AG04450 (cell line): ENCODE measurements around the gene SPATA31D1. TPM values are rescaled to one million over a fixed set of nuclear protein-coding genes. Genes with fewer than 3 reads are reported as not detected.
"Not testable (repeated sequence)": the region's sequence is repeated elsewhere in the genome, so short reads cannot be mapped to it uniquely, and the experiment has no call there.

Source experiments
- CTCF ChIA-PET: fragments of 300-600, 350-600 bp; formaldehyde crosslinking; extraction: SDS; loops from one replicate; lab custom pipeline; 2022; ENCODE audit warnings: antibody characterized with exemption, inconsistent platforms; lab: Charles Lee
- POLR2A ChIA-PET: fragments of 350-600 bp; formaldehyde crosslinking; extraction: SDS; loops from one replicate; lab custom pipeline; 2021; ENCODE audit warnings: antibody characterized with exemption, inconsistent platforms; lab: Yijun Ruan, JAX
- DNase-seq: peaks from one replicate; pipeline ENCODE4 v3.0.0-alpha.2; 2011; ENCODE audit warnings: low read depth, low spot score
- H3K27ac ChIP-seq: one replicate; pipeline ENCODE4 v1.5.1; 2012; ENCODE audit warnings: low read depth, low read length, control low read depth
- H3K27me3 ChIP-seq: one replicate; pipeline ENCODE4 v1.6.0; 2012; ENCODE audit warnings: low read length; ENCODE audit not compliant: control insufficient read depth, insufficient read depth
- H3K4me3 ChIP-seq: 2 replicates; pipeline ENCODE4 v1.5.1; 2011; ENCODE audit warnings: mild to moderate bottlenecking, low read depth, low read length, control low read depth
- H3K9me3 ChIP-seq: 2 replicates; pipeline ENCODE4 v1.5.1; 2012; ENCODE audit warnings: low read length; ENCODE audit not compliant: control insufficient read depth, insufficient read depth
- polyA minus RNA-seq: library from RNA; depleted of rRNA, polyadenylated mRNA; stranded (reverse); fragments of >200 nt; gene quantifications from 2 replicates; pipeline ENCODE4 v1.2.3, GENCODE V29; 2011; rRNA and poly(A)+ RNA removed
- polyA plus RNA-seq: library from polyadenylated mRNA; depleted of rRNA; stranded (reverse); fragments of >200 nt; gene quantifications from 2 replicates; pipeline ENCODE4 v1.2.3, GENCODE V29; 2011; rRNA removed
- TF ChIP-seq, protein P1 (sequence below): IDR thresholded peaks from 2 replicates; pipeline ENCODE4 v1.5.1; 2011; ENCODE audit warnings: low read depth, low read length, control low read depth, inconsistent platforms

SPATA31D1 gene
- polyA plus RNA-seq: not detected in 2 replicates
- not detected in 2 replicates for polyA minus RNA-seq

DNA sequence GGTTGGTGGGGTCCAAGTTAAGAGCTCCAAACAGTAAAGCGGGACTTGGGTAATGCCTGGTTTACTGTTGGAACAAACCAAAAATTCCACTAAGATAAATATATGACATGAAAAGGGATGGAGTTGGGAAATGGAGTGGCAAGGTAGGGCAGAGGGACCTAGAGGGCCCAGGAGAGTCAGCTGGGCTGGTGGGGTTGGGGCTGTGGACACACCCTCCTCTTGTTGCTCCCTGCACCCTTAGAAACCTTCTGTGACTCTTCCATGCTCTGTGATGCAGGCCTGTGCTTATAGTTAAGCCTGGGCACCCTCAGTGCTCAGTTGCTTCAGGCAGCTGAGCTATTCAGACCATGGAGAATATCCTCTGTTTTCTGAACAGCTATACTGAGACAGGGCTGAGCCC lies at the start of gene SPATA31D1:
Gene SPATA31D1 (plus strand): TSS at position 301 of the 400 bp plus-strand sequence. CDS start 47 bp downstream, at position 348.
- DNase-seq, H3K9me3 ChIP-seq, H3K4me3 ChIP-seq, CTCF ChIA-PET, POLR2A ChIA-PET, H3K27ac ChIP-seq, H3K27me3 ChIP-seq: not testable (repeated sequence)

DNA sequence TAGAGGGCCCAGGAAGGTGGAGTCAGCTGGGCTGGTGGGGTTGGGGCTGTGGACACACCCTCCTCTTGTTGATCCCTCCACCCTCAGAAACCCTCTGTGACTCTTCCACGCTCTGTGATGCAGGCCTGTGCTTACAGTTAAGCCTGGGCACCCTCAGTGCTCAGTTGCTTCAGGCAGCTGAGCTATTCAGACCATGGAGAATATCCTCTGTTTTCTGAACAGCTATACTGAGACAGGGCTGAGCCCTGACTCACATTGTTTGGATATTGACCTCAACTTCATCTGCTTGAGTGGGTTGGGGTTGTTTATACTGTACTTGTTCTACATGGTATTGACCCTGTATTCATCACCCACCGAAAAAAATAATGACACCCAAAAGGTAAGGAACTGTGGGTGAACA lies 45.2 kb upstream of the SPATA31D1 start, which contains the start of gene SPATA31D3:
Gene SPATA31D3 (plus strand): TSS at position 108 of the 400 bp plus-strand sequence. CDS start 86 bp downstream, at position 194.
- H3K27me3 ChIP-seq, H3K27ac ChIP-seq, H3K4me3 ChIP-seq, DNase-seq, POLR2A ChIA-PET, H3K9me3 ChIP-seq, CTCF ChIA-PET: not testable (repeated sequence)

DNA sequence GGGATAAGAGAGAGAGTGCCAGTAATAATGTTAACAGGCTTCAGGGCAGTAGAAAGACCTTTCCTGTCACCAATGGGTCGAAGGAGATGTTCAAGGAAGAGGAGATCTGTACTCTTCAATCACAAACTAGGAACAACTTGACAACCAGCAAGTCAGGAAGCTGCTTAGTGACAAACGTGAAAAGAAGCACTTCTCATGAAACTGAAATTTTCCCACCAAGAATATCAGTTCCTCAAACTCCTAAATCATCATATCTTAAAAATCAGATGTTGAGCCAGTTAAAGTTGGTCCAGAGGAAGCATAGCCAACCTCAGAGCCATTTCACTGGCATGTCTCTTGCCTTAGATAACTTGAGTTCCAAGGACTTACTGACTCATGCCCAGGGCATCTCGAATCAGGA lies 39.9 kb upstream of the SPATA31D1 start:
- POLR2A ChIA-PET, H3K27ac ChIP-seq, H3K27me3 ChIP-seq, CTCF ChIA-PET, H3K4me3 ChIP-seq, H3K9me3 ChIP-seq, DNase-seq: not testable (repeated sequence)

DNA sequence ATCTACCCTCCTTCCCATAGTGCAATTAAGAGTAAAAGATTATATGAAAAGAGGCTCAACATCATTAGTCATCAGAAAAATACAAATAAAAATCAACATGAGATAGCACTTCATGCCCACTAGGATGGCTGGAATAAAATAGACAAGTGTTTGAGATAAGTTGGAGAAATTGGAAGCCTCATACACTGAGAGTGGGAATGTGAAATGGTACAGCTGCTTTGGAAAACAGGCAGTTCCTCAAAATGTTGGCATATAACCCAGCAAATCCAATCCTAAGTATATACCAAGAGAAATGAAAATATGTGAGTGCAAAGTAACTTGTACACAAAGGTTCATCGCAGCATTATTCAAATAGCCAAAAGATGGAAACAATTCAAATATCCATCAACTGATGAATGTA lies 35.5 kb upstream of the SPATA31D1 start:
- Histone ChIP-seq H3K9me3 (peaks cover 5% of the 10 kb centered on the region; the same call in 1 of the 2 replicates), H3K27me3 (peaks cover 3% of the 10 kb centered on the region), H3K4me3 (no peak overlapping the region), H3K27ac (no peak overlapping the region)
- TF ChIP-seq, protein P1, sequence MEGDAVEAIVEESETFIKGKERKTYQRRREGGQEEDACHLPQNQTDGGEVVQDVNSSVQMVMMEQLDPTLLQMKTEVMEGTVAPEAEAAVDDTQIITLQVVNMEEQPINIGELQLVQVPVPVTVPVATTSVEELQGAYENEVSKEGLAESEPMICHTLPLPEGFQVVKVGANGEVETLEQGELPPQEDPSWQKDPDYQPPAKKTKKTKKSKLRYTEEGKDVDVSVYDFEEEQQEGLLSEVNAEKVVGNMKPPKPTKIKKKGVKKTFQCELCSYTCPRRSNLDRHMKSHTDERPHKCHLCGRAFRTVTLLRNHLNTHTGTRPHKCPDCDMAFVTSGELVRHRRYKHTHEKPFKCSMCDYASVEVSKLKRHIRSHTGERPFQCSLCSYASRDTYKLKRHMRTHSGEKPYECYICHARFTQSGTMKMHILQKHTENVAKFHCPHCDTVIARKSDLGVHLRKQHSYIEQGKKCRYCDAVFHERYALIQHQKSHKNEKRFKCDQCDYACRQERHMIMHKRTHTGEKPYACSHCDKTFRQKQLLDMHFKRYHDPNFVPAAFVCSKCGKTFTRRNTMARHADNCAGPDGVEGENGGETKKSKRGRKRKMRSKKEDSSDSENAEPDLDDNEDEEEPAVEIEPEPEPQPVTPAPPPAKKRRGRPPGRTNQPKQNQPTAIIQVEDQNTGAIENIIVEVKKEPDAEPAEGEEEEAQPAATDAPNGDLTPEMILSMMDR: no peak
- ChIA-PET CTCF (no interaction called here), POLR2A (no interaction called here)
- DNase-seq: no peak

DNA sequence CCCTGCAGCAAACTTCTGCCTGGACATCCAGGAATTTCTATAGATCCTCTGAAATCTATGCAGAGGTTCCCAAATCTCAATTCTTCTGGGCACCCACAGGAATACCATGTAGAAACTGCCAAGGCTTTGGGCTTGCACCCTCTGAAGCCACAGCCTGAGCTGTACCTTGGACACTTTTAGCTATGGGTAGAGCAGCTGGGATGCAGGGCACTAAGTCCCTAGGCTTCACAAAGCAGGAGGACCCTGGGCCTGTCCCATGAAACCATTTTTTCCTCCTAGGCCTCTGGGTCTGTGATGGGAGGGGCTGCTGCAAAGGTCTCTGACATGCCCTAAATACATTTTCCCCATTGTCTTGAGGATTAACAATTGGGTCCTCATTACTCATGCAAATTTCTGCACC lies 32.9 kb upstream of the SPATA31D1 start:
- Histone ChIP-seq H3K27me3 (no peaks in the 10 kb centered on the region), H3K9me3 (peaks cover 5% of the 10 kb centered on the region; the same call in 1 of the 2 replicates), H3K27ac (no peak overlapping the region), H3K4me3 (no peak overlapping the region)
- CTCF ChIA-PET: no interaction called here
- TF ChIP-seq, protein P1: no peak
- no peak for DNase-seq
- POLR2A ChIA-PET: no interaction called here

DNA sequence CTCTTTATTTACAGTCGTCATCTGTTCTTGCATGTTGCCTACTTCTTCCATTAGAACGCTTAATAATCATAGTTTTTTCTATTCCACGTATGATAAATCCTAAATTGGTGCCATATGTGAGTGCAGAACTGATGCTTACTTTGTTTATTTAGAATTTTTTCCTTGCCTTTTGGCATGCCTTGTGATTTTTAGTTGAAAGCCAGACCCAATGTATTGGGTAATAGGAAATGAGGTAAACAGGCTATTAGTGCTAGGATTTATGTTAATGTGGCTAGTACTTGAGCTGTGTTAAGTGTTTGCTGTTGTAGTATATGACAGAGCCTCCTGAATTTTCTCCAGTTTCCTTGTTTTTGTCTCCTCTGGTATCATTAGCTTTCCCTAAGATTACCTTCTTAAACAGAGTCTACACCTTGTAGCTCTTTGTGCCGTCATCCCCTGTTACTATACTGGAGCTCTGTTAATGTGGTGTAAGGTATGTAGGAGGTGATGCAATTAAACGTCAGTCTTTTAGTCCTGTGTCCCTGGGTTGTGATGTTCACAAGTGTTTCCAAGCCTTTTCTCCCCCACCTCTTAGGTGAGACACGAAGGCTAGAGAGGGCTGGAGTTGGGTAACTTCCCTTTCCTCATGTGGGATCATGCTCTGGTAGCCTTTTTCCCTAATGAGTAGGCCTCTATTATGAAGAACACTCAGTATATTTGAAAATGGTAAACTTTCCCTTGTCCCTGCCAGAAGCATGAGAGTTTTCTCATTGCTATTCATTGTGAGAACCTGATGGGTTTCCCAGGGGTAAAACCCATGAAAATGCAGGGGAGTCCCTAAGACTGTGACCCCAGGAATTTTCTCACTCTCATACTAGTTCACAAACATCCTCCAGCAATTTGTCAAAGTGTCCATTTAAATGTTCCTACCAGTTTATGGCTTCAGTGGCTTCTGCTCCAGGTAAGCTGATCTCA lies 24.1 kb upstream of the SPATA31D1 start:
- no peaks in the 10 kb centered on the region for H3K27me3 ChIP-seq
- ChIA-PET CTCF (no interaction called here), POLR2A (no interaction called here)
- H3K27ac ChIP-seq: no peak overlapping the region
- TF ChIP-seq, protein P1: no peak
- peak; percentile 2 for DNase-seq
- no peaks in the 10 kb centered on the region for H3K9me3 ChIP-seq
- H3K4me3 ChIP-seq: no peak overlapping the region
